HepG2 (cell line): ENCODE measurements around the gene GLIS2. TPM values are rescaled to one million over a fixed set of nuclear protein-coding genes. Genes with fewer than 3 reads are reported as not detected.

Experiments used
- BCL6 ChIP-seq: IDR thresholded peaks from 2 replicates; pipeline ENCODE4 v1.6.1; 2016; ENCODE audit warnings: missing genetic modification reagents, missing compliant biosample characterization
- DNMT1 ChIP-seq: sonication (generic); formaldehyde crosslinking; IDR thresholded peaks from 2 replicates; pipeline ENCODE4 v1.5.1; 2020; ENCODE audit warnings: mild to moderate bottlenecking, missing genetic modification reagents
- SCMH1 ChIP-seq: sonication (generic); formaldehyde crosslinking; IDR thresholded peaks from 2 replicates; pipeline ENCODE4 v1.9.0; 2021; ENCODE audit warnings: missing genetic modification reagents, mild to moderate bottlenecking, borderline replicate concordance
- ZNF318 ChIP-seq: sonication (generic); formaldehyde crosslinking; IDR thresholded peaks from 2 replicates; pipeline ENCODE4 v1.4.0; 2020; ENCODE audit warnings: mild to moderate bottlenecking, missing genetic modification reagents
- ZNF816 ChIP-seq: sonication (generic); formaldehyde crosslinking; IDR thresholded peaks from 2 replicates; pipeline ENCODE4 v1.8.0; 2022; ENCODE audit warnings: missing genetic modification reagents, mild to moderate bottlenecking, borderline replicate concordance
- polyA plus RNA-seq, 8 experiments: library from polyadenylated mRNA; depleted of rRNA in 3 of 8; stranded (reverse) in 7 of 8; unstranded in 1 of 8; fragments of >200 nt; fragmentation: Illumina TruSeq in 4 of 8; extraction: Trizol in 4 of 8; gene quantifications; 2 replicates each; pipeline versions ENCODE4 v1.2.1 to v1.2.3, GENCODE V29; 2011 to 2016; ENCODE audit warnings: low read depth in 4 of 8, missing spikeins in 1 of 8, mixed read lengths in 1 of 8; ENCODE audit not compliant: insufficient read depth in 1 of 8
- total RNA-seq, 5 experiments: library from RNA; depleted of rRNA; stranded (reverse); fragments of >200 nt; fragmentation: Illumina TruSeq; extraction: Trizol; gene quantifications; 2 replicates each; pipeline ENCODE4 v1.2.3, GENCODE V29; 2016; ENCODE audit warnings: low read depth in 1 of 5
- TF ChIP-seq, protein P1 (sequence below): sonication (generic); formaldehyde crosslinking; IDR thresholded peaks from one replicate; pipeline ENCODE4 v1.5.1; 2020; ENCODE audit warnings: mild to moderate bottlenecking, missing genetic modification reagents; ENCODE audit errors: not compliant biosample characterization
- TF ChIP-seq, protein P2 (sequence below): sonication (generic); formaldehyde crosslinking; IDR thresholded peaks from 2 replicates; pipeline ENCODE4; 2020; ENCODE audit warnings: missing genetic modification reagents, mild to moderate bottlenecking, borderline replicate concordance

Gene GLIS2
- total and polyA plus RNA-seq, 2 of the 13 experiments (the other 11 are each of a cell fraction or from before 2014, with no cell fraction given), result 0.28 to 0.29 TPM

DNA sequence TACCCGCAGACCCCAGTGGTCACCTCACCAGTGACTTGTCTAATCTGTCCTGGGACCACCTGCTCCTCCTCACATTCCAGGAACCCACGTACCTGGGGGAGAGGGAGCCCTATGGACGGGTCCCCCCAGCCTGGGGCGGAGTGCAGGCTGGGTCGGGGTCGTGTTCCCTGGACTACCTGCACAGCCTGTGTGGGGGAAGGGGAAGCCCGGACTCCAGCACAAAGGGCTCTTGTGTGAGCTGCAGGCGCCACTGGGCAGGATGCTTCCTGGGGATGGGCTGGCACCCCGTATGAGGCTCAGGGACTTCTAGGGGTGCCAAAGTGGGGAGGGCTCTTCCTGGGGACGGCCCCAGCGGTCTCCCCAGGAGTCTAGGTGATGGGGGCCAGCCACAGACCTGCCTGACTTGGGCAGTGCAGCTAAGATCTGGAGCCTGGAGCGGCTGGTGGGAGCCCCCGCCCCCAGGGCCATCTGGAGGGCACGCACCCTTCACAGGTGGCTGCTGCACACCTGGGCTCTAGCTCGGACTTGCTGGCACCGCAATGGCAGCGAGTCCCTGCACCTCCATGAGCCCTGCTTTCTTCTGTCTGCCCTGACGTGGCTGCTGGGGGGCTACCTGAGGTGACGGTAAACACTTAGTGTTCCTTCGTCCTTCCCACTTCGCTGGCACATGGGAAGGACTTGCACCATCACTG, 63.3 kb downstream of the GLIS2 start (continued):
- TF ChIP-seq, protein P1, sequence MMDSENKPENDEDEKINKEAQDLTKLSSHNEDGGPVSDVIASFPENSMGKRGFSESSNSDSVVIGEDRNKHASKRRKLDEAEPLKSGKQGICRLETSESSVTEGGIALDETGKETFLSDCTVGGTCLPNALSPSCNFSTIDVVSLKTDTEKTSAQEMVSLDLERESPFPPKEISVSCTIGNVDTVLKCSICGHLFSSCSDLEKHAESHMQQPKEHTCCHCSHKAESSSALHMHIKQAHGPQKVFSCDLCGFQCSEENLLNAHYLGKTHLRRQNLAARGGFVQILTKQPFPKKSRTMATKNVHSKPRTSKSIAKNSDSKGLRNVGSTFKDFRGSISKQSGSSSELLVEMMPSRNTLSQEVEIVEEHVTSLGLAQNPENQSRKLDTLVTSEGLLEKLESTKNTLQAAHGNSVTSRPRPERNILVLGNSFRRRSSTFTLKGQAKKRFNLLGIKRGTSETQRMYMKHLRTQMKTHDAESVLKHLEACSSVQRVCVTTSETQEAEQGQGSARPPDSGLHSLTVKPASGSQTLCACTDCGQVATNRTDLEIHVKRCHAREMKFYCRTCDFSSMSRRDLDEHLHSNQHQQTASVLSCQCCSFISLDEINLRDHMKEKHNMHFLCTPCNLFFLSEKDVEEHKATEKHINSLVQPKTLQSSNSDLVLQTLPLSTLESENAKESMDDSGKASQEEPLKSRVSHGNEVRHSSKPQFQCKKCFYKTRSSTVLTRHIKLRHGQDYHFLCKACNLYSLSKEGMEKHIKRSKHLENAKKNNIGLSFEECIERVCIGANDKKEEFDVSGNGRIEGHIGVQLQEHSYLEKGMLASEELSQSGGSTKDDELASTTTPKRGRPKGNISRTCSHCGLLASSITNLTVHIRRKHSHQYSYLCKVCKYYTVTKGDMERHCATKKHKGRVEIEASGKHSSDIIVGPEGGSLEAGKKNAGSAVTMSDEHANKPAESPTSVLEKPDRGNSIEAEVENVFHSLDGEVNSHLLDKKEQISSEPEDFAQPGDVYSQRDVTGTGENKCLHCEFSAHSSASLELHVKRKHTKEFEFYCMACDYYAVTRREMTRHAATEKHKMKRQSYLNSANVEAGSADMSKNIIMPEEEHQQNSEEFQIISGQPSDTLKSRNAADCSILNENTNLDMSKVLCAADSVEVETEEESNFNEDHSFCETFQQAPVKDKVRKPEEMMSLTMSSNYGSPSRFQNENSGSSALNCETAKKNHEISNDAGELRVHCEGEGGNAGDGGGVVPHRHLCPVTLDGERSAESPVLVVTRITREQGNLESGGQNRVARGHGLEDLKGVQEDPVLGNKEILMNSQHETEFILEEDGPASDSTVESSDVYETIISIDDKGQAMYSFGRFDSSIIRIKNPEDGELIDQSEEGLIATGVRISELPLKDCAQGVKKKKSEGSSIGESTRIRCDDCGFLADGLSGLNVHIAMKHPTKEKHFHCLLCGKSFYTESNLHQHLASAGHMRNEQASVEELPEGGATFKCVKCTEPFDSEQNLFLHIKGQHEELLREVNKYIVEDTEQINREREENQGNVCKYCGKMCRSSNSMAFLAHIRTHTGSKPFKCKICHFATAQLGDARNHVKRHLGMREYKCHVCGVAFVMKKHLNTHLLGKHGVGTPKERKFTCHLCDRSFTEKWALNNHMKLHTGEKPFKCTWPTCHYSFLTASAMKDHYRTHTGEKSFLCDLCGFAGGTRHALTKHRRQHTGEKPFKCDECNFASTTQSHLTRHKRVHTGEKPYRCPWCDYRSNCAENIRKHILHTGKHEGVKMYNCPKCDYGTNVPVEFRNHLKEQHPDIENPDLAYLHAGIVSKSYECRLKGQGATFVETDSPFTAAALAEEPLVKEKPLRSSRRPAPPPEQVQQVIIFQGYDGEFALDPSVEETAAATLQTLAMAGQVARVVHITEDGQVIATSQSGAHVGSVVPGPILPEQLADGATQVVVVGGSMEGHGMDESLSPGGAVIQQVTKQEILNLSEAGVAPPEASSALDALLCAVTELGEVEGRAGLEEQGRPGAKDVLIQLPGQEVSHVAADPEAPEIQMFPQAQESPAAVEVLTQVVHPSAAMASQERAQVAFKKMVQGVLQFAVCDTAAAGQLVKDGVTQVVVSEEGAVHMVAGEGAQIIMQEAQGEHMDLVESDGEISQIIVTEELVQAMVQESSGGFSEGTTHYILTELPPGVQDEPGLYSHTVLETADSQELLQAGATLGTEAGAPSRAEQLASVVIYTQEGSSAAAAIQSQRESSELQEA (CRISPR knock-in tag), result no peak
- TF ChIP-seq, protein P2, sequence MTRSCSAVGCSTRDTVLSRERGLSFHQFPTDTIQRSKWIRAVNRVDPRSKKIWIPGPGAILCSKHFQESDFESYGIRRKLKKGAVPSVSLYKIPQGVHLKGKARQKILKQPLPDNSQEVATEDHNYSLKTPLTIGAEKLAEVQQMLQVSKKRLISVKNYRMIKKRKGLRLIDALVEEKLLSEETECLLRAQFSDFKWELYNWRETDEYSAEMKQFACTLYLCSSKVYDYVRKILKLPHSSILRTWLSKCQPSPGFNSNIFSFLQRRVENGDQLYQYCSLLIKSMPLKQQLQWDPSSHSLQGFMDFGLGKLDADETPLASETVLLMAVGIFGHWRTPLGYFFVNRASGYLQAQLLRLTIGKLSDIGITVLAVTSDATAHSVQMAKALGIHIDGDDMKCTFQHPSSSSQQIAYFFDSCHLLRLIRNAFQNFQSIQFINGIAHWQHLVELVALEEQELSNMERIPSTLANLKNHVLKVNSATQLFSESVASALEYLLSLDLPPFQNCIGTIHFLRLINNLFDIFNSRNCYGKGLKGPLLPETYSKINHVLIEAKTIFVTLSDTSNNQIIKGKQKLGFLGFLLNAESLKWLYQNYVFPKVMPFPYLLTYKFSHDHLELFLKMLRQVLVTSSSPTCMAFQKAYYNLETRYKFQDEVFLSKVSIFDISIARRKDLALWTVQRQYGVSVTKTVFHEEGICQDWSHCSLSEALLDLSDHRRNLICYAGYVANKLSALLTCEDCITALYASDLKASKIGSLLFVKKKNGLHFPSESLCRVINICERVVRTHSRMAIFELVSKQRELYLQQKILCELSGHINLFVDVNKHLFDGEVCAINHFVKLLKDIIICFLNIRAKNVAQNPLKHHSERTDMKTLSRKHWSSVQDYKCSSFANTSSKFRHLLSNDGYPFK (CRISPR knock-in tag), result no peak
- no peak for TF ChIP-seq DNMT1 (CRISPR knock-in tag)
- TF ChIP-seq ZNF318, result no peak
- no peak for TF ChIP-seq BCL6 (CRISPR knock-in tag)
- TF ChIP-seq SCMH1 (CRISPR knock-in tag), result no peak
- TF ChIP-seq ZNF816 (CRISPR knock-in tag), result no peak
